H54 (cell line): ENCODE results near the gene SLC30A7.
A peak's percentile ranks its signal among the peaks of the same experiment; 100 is the strongest.
"Not testable (repeated sequence)": the region's sequence is repeated elsewhere in the genome, so short reads cannot be mapped to it uniquely, and the experiment has no call there.

Experiments
- DNase-seq: peaks from one replicate; pipeline ENCODE4 v3.0.0; 2011; ENCODE audit warnings: low spot score, mixed read lengths; ENCODE audit not compliant: insufficient read length
- FAIRE-seq: peaks from 3 replicates; lab custom pipeline; 2011; peaks lifted over from hg19 to GRCh38; lab: Jason Lieb, UNC
- POLR2A ChIP-seq: IDR thresholded peaks from 2 replicates; pipeline ENCODE4 v1.6.1; 2011; ENCODE audit warnings: low read depth, mild to moderate bottlenecking, low read length

Gene SLC30A7

GRCh38 chr1:100936194-100936967, 40.5 kb downstream of the SLC30A7 start:
- no peak for DNase-seq
- no peak for TF ChIP-seq POLR2A
- FAIRE-seq: no peak

- DNase-seq (no peak), FAIRE-seq (no peak)
- no peak for TF ChIP-seq POLR2A
Observed at GRCh38 chr1:100941098-100941527, 45.2 kb downstream of the SLC30A7 start.

- TF ChIP-seq POLR2A: no peak
- no peak for FAIRE-seq
- DNase-seq: no peak
Observed at GRCh38 chr1:100941580-100942216, 45.8 kb downstream of the SLC30A7 start.

- no peak for DNase-seq
- no peak for TF ChIP-seq POLR2A
- FAIRE-seq: peak; percentile 11
Observed at GRCh38 chr1:100942304-100943046, 46.6 kb downstream of the SLC30A7 start.

DNA sequence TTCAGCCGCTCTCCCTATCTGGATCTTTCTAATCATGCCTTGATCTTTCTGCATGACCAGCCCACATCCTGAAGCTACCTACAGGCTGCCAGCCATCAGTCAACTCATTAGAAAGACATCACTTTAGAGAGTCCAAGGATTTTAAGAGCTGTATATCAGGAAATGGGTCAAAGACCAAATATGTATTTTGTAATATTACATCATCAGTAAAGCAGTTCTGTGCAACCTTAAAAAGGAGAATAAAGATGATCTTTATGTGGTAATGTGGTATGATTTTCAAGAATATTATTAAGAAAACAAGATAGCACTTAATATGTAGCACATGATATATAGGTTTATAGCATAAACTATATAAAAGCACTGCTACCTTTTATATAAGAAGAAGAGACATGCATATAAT, 47.6 kb downstream of the SLC30A7 start:
- no peak for TF ChIP-seq POLR2A
- FAIRE-seq (no peak), DNase-seq (no peak)

- not testable (repeated sequence) for DNase-seq
Observed at GRCh38 chr1:100946064-100946463, 50.2 kb downstream of the SLC30A7 start.

GRCh38 chr1:100947816-100948215, 51.9 kb downstream of the SLC30A7 start:
- not testable (repeated sequence) for FAIRE-seq, DNase-seq

More at GRCh38 chr1:100946064-100946463, 50.2 kb downstream of the SLC30A7 start:
- FAIRE-seq: not testable (repeated sequence)

GRCh38 chr1:100948721-100949405, 53.0 kb downstream of the SLC30A7 start:
- not testable (repeated sequence) for FAIRE-seq, DNase-seq

GRCh38 chr1:100949515-100950158, 53.7 kb downstream of the SLC30A7 start:
- DNase-seq, FAIRE-seq: not testable (repeated sequence)

DNA sequence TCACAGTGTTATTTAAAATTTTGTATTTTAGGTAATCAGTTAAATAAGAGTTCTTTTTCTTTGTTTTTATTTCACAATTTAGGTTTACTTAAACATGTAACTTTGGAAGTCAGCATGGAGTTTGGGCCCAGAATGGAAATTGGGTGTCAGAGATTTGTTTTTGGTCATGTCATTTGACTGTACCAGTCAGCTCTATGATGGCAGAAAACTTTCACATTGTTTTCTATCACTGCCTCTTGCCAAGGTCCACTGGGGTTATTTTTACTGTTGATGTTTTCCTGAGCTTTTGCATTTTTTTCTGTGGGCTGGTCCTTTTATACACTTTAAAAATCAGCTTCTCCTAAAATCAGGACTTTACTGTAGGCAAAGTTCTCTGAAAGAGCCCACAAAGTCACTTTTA, 54.4 kb downstream of the SLC30A7 start:
- FAIRE-seq: no peak
- DNase-seq: no peak
- TF ChIP-seq POLR2A: no peak

- no peak for DNase-seq
- FAIRE-seq: no peak
- TF ChIP-seq POLR2A: no peak
Observed at GRCh38 chr1:100950781-100951180, 54.9 kb downstream of the SLC30A7 start.

DNA sequence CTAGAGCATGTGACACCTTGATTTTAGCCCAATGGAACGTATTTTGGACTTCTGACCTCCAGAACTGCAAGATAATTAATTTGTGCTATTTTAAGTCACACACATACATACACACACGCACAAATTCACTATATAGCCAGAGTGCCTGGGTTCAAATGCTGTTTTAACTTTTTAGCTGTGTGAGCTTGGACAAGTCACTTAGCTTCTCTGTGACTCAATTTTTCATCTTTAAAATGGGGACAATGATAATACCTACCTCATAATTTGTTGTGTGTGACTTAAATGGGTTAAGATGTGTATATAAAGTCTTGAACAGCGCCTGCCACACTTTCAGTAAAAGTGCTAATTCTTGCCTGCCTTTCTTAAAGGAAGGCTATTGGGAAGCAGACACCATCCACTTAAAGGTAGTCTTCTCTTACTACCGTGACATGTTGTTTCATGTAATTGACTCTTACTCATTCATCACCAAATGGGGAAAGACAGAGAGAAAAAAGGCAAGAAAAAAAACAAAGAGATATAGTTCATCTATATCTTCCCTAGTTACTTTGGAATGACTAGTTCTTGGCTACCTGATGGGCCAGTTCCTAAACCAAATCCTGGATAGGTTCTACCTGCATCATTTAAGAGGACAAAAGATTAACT, 56.3 kb downstream of the SLC30A7 start:
- FAIRE-seq (no peak), DNase-seq (no peak)
- no peak for TF ChIP-seq POLR2A

DNA sequence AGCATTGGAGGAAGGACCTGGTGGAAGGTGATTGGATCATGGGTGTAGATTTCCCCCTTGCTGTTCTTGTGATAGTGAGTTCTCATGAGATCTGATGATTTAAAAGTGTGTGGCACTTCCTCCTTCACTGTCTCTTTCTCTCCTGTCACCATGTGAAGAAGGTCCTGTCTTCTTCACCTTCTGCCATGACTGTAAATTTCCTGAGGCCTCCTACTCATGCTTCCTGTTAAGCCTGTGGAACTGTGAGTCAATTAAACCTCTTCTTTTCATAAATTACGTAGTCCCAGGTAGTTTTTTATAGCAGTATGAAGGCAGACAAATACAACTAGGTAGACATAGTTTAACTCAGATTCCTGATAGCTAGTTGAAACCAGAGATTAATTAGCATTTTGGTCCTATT, 57.1 kb downstream of the SLC30A7 start:
- FAIRE-seq: peak; percentile 41
- DNase-seq: not testable (repeated sequence)
